Suprapubic skin (tissue), 4 donors: ENCODE results near the gene PLCG2.

ENCODE experiments used
- POLR2A ChIP-seq, 2 donors: fragments of 450-650 bp; IDR thresholded peaks; one replicate each; pipeline ENCODE4 v1.6.1; 2017; ENCODE audit warnings: antibody characterized with exemption in 2 of 2, mild to moderate bottlenecking in 2 of 2, moderate library complexity in 2 of 2
- POLR2AphosphoS5 ChIP-seq, 3 donors: sonication (generic); formaldehyde crosslinking; IDR thresholded peaks; one replicate each; pipeline ENCODE4 v1.6.1; 2017; ENCODE audit warnings: antibody characterized with exemption in 3 of 3
- TF ChIP-seq, protein P1 (sequence below), 2 donors: fragments of 200-600 bp in 1 of 2; fragments of 450-650 bp in 1 of 2; sonication (generic) in 1 of 2; IDR thresholded peaks; one replicate each; pipeline ENCODE4 v1.5.1; 2016 to 2019; ENCODE audit warnings: antibody characterized with exemption in 2 of 2, mild to moderate bottlenecking in 1 of 2, moderate library complexity in 1 of 2

DNA sequence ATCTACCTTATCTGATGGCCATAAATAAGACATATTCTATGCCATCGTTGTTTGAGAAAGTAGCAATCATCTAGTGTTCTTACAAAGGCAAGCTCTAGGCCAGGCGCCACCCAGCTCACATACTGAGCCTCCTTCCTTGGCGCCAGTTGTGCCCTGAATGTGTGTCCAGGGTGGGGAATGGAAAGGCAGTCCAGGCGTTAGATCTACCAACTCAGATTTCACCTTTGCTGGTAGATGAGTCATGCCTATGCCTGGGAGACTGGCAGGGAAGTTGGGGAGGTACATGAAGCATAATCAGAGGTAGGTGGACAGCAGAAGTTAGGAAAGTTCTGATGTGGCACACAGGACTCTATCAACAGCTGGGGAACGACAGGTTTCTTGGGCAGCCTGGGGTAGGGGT lies 208.6 kb downstream of the PLCG2 start:
- TF ChIP-seq POLR2A (IDR thresholded peaks at IDR 0.05) (no peak), POLR2AphosphoS5 (IDR thresholded peaks at IDR 0.05) (no peak)
- TF ChIP-seq, protein P1, sequence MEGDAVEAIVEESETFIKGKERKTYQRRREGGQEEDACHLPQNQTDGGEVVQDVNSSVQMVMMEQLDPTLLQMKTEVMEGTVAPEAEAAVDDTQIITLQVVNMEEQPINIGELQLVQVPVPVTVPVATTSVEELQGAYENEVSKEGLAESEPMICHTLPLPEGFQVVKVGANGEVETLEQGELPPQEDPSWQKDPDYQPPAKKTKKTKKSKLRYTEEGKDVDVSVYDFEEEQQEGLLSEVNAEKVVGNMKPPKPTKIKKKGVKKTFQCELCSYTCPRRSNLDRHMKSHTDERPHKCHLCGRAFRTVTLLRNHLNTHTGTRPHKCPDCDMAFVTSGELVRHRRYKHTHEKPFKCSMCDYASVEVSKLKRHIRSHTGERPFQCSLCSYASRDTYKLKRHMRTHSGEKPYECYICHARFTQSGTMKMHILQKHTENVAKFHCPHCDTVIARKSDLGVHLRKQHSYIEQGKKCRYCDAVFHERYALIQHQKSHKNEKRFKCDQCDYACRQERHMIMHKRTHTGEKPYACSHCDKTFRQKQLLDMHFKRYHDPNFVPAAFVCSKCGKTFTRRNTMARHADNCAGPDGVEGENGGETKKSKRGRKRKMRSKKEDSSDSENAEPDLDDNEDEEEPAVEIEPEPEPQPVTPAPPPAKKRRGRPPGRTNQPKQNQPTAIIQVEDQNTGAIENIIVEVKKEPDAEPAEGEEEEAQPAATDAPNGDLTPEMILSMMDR (IDR thresholded peaks at IDR 0.05): no peak
